HG03575 (cell line): ENCODE measurements around the gene LUC7L.
"Not testable (repeated sequence)": the region's sequence is repeated elsewhere in the genome, so short reads cannot be mapped to it uniquely, and the experiment has no call there.

Experiments
- ATAC-seq: cut with Tn5 transposase; IDR thresholded peaks from one replicate; pipeline ENCODE4 v1.9.1; 2021; ENCODE audit not compliant: unreplicated experiment, insufficient number of reproducible peaks, low FRiP score; ENCODE audit errors: extremely low read depth

The LUC7L gene

DNA sequence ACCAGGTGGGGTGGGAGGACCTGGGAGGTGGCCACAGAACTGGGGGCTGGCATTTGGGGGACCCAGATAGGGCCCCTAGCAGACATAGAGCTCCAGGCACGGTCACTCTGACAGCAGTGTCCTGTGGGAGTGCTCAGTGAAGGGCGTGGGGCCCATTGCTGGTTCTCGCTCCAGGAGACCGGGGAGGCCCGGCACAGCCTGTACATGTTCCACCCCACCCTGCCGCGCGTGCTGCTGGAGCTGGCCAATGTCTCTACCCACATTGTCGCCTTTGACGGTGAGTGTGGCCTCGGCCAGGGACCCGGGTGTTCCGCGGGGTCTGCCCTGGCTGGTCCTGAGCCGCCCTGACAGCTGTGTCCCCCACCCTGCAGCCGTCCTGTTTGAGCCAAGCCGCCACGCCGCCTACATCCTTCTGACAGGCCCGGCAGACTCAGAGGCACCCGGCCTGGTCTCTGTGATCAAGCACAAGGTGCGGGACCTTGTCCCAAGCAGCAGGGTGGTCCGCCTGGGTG, 35.2 kb upstream of the LUC7L start:
- no peak for ATAC-seq

DNA sequence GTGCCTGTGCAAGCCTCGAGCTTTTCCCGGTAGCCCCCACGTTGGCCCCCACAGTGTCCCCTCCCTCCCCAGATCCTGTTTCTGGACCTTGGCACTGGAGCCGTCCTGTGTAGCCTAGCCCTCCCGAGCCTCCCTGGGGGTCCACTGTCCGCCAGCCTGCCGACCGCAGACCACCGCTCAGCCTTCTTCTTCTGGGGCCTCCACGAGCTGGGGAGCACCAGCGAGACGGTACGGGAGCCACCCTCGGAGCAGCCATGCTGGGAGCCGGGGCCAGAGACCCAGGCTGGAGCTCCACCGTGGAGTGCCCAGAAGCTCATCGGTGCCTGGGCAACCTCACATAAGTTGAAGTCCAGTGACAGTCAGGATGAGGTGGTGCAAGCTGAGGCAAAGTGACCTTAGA, 34.7 kb upstream of the LUC7L start:
- ATAC-seq = no peak

DNA sequence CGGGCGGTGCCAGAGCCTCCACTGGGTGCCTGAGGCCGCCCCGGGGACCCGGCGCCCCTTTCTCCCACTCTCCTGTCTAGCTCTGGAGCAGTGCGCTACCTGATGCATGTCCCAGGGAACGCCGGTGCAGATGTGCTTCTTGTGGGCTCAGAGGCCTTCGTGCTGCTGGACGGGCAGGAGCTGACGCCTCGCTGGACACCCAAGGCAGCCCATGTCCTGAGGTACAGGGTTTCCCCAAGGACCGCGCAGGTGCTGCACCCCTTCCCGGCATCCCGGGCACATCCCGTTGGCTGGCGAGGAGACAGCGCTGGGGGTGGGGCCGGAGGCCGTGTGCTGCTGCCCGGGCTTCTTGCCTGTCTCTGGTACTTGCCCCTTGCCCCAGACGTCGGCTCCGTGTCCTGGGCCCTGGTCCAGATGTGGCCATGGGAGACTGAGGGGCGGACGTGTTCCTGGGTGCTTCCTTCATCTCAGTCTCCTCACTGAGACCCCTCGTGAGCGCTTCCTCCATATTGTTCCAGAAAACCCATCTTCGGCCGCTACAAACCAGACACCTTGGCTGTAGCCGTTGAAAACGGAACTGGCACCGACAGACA, 34.0 kb upstream of the LUC7L start:
- no peak for ATAC-seq

DNA sequence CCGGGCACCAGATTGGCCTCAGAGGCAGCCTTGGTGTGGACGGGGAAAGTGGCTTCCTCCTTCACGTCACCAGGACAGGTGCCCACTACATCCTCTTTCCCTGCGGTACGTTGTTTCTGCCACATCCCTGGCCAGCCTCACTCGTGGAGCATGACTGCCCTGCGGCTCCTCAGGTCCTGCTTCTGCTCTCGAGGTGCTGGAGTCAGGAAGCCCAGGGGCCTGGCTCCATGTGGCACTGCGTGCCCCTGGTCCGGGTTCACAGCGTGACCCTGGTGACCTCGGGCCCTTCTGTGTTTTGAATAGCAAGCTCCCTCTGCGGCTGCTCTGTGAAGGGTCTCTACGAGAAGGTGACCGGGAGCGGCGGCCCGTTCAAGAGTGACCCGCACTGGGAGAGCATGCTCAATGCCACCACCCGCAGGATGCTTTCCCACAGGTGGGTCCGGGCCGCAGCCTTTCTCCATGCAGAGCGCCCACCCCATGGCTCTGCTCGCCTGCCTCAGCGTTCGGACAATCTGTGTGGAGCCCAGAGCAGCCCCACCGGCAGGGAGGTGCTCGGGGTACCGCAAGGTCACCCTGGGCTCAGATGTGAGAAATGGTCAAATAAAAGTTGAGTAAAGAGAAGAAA, 33.0 kb upstream of the LUC7L start:
- no peak for ATAC-seq

DNA sequence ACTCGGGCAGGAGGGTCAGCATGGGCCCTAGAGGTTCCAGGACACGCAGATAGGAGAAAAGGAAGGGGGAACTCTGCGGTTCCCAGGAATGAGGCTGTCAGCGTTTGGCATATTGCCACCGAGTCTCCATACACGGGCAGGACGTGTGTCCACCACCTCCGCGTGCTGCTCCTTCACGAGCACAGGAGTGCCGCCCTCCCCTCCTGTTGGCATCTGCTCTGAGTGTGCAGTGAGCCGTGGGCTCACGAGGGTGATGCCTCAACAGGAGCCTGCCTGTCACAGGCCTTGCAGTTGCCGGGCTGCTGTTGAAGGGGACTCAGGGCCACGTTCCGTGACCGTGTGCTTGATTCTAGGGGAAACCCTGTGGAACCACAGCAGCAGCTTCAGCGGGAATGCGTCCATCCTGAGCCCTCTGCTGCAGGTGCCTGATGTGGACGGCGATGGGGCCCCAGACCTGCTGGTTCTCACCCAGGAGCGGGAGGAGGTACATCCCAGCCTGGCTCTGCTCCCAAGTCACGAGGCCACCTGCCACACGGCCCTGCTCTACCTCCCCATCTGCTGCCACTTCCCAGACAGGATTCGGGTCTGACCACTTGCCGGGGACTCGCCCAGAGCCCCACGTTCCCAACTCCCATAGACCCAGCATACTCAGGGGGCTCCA, 31.9 kb upstream of the LUC7L start:
- ATAC-seq = no peak

DNA sequence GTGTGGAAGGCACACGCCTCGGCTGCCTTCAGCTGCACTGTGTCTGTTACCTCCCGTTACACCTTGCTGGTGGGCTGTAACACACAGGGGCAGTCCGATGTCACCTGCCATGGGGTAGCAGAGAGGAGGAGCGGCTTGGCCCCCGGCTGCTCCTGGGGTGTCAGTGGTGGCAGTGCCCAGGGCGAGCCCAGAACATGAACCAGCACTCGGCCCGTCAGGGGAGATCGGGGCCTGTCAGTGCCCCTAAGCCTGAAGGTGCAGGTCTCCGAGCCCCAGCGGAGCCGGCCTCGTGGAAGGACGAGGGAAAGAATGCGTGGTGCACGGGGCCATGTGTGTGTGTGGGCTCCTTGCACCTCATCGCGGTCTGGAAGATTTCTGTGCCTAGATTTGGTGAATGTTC, 31.1 kb upstream of the LUC7L start:
- ATAC-seq = no peak

DNA sequence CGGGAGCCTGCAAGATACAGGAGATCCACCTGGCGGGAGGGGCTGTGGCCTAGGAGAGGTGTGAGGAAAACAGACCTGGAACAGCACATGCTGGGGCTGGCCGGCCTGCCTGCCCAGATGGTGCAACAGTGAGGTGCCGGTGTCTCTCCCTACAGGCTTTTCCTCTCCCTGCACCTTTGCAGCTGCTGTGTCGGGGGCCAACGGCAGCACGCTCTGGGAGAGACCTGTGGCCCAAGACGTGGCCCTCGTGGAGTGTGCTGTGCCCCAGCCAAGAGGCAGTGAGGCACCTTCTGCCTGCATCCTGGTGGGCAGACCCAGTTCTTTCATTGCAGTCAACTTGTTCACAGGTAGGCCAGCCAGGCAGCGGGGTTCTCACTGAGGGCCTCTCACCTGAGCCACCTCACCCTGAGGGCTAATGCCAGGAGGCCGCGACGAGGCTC, 30.6 kb upstream of the LUC7L start:
- no peak for ATAC-seq

DNA sequence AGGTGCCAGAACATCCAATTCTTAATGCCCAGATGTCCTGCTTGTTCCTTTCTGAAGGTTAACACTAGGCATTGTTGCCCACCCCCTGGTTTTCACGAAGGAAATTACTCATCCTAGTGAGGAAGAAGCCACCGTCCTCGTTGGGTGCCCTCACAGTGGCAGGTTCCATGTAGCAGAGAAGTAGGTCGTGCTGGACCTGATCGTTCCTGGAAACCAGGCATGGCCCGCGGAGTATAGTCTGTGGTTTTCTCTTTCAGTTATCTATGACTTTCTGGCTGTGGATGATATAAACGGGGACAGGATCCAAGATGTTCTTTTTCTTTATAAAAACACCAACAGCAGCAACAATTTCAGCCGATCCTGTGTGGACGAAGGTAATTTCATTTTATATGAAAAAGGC, 30.0 kb upstream of the LUC7L start:
- ATAC-seq = no peak

DNA sequence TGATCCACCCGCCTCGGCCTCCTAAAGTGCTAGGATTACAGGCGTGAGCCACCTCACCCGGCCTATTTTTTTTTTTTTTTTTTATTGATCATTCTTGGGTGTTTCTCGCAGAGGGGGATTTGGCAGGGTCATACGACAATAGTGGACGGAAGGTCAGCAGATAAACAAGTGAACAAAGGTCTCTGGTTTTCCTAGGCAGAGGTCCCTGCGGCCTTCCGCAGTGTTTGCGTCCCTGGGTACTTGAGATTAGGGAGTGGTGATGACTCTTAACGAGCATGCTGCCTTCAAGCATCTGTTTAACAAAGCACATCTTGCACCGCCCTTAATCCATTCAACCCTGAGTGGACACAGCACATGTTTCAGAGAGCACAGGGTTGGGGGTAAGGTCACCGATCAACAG, 28.8 kb upstream of the LUC7L start:
- not testable (repeated sequence) for ATAC-seq

DNA sequence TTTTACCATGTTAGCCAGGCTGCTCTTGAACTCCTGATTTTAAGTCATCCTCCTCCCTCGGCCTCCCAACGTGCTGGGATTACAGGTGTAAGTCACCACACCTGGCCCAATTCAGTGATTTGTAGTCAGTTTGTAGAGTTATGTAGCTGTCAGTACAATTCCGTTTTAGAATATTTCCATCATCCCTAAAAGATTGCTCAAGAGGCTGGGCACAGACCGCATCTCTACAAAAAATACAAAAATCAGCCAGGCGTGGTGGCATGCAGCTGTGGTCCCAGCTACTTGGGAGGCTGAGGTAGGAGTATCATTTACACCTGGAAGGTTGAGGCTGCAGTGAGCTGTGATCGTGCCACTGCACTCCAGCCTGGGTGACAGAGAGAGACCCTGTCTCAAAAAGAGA, 25.9 kb upstream of the LUC7L start:
- ATAC-seq = no peak

DNA sequence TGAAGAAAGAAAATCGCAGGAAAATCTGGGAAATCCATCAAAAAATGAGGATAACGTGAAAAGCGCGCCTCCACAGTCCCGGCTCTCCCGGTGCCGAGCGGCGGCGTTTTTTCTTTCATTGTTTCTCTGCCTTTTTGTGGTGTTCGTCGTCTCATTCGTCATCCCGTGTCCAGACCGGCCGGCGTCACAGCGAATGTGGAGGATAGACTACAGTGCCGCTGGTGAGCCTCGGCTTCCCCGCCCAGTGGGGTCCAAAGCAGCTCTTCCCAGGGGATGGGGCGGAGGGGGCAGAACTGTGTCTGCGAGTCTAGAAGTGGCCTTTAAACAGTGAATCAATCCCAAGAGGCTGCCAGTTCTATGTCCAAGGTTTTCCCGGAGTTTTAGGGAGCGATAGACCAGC, 25.2 kb upstream of the LUC7L start:
- ATAC-seq = no peak

DNA sequence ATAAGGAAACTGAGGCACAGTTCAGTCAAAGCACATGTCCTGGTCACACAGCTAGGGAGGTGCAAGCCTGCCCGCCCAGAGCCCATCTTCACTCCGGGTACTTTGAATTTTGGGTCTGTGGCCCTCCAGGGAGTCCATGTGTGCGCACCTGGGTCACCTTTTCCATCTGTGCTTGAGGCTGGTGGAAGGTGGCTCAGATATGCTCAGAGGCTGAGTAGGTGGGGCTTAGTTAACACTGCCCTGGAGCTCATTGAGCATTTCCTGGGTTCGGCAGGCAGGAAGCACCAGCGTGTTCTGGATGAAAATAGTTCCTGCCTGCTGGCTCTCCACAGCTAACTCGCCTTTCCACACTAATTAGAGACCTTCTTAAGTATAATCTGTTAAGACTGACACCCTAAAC, 24.6 kb upstream of the LUC7L start:
- ATAC-seq = no peak

DNA sequence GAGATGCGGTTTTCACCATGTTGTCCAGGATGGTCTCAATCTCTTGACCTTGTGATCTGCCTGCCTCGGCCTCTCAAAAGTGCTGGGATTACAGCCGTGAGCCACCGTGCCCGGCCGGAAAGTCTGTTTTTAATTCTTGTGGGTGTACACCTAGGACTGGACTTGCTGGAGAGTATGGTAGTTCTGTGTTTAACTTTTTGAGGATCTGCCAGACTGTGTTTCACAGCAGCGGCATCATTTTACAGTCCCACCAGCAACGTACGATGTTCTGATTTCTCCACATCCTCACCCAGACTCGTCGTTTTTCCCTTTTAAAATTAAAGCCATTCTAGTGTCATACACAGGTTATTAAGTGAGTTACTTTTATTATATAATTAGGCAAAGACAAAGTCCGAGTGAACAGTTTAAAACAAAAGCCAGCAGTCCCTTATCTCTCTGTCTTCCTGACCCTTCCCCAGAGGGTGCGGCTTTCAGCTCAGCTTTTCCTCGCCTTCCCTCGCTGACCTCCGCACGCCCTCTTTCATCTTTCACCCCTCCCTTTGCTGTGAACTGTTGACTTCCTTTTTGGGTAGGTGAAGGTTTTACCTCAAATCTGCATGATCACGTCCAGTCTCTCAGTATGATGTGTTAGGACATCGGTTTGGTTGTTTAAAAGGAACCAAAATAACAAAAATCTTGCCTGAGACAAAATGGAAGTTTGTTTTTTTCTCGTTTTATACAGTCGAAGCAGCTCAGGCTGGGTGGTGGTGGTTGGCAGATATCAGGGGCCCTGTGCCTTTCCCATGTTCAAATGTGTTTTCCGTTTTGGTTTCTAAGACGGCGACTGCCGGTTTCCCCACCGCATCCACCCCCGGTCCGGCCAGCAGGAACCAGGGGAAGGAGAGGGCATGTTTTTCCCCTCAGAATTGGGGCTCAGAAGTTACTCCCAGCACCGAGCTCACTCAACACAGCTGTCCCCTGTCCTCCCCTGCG, 23.4 kb upstream of the LUC7L start:
- ATAC-seq = no peak

DNA sequence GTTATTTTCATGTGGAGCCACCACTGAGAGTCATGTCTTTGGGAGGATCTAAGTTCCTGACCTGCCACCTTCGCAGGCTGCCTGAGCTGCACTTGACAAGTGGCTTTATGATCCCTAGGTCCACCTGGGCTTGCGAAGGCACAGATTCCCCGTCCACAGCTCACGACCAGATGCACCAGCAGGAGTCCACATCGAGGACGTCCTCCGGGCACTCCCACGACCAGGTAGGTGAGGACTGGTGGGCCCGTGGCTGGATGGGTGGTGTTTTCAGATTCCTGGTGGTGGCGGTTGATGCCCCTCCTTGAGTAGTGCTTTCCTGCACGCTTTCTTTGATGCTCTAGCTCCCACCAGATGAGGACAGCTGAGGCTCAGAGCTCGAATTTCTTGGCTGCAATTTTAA, 20.2 kb upstream of the LUC7L start:
- no peak for ATAC-seq

DNA sequence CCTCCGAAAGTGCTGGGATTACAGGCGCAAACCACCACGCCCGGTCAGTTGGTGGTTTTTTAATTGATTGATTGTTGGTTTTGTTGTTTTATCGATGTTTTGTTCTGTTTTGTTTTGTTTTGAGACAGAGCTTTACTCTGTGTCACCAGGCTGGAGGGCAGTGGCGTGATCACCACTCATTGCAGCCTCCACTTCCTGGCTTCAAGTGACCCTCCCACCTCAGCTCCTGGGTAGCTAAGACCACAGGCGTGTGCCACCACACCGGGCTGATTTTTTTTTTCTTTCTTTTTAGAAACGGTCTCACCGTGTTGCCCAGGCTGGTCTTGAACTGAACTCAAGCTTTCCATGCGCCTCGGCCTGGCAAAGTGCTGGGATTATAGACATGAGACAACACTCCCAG, 17.8 kb upstream of the LUC7L start:
- ATAC-seq = no peak

DNA sequence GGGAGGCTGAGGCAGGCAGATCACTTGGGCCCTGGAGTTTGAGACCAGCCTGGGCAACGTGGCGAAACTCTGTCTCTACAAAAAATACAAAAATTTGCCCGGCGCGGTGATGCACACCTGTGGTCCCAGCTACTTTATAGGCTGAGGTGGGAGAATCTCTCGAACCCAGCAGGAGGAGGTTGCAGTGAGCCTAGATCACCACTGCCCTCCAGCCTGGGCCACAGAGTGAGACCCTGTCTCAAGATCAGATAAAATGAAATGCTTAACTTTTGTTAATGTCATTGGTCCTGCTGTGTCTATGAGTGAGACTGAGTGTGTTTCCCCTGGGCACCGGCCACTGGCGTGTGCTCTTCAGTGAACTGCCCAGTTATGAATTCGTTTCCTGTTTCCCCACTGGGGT, 15.9 kb upstream of the LUC7L start:
- no peak for ATAC-seq

DNA sequence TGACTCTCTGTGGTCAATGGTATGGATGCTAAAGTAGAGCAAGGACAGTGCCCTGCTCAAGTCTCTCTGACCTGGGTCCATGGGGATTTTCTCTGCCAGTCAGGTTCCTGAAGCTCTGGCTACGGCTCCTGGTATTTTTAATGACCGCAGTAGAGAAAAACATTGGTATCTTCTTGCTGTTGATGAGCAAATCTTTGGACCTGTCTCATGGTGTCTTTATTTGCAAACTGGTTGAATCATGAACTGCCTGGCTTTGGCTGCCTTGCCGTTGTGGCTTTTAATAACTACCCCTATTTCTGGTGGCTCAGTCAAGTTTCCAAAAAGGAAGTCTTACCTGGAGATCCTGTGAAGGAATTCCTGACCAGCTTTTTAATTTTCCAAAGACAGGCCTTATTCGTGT, 14.1 kb upstream of the LUC7L start:
- no peak for ATAC-seq

DNA sequence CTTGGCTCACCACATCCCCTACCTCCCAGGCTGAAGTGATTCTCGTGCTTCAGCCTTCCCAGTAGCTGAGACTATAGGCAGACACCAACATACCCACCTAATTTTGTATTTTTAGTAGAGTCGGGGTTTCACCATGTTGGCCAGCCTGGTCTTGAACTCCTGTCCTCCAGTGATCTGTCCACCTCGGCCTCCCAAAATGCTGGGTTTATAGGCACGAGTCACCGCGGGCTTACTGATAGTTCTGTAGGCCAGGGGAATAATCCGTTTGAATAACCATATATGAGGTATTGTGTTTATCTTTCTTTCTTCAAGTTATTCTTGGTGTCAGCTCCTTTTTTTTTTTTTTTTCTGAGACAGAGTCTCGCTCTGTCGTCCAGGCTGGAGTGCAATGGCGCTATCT, 13.0 kb upstream of the LUC7L start:
- ATAC-seq = no peak

DNA sequence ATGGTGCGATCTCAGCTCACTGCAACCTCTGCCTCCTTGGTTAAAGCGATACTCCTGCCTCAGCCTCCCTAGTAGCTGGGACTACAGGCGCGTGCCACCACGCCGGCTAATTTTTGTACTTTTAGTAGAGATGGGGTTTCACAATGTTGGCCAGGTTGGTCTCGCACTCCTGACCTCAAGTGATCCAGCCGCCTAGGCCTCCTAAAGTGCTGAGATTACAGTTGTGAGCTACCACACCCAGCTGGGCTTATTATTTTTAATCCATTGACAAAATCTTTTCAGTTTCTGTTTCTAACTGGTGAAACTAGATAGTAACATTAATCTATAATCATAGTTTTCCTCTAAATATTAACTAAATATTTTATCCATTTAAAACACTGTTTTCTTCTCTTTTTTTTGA, 11.3 kb upstream of the LUC7L start:
- ATAC-seq = no peak

DNA sequence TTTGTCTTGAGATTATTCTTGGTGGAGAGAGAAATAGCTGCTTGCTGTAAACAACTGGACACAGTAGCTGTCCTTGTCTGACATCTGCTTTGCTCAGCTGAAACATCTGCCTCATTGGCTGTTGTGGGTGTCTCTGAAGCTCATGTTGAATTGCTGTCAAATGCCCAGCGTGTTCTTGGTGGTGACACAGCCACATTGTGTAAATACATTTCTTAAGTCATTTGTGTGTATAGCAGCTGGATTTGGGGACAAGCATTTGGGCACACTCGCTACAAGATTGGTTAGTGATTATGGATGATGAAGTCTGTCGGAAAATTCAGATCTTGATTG, 10.7 kb upstream of the LUC7L start:
- ATAC-seq = no peak
